Germinal center (tissue), 1 donor: Measurements from ENCODE around the gene CLPTM1L.
"Not testable (repeated sequence)": the region's sequence is repeated elsewhere in the genome, so short reads cannot be mapped to it uniquely, and the experiment has no call there.

Source experiments
- DNase-seq: peaks from one replicate; pipeline ENCODE4 v3.0.0; 2012; ENCODE audit warnings: mixed read lengths, low spot score

Gene CLPTM1L

GRCh38 chr5:1312993-1313833 lies 31.7 kb downstream of the CLPTM1L start:
- DNase-seq: peak; percentile 48

DNA sequence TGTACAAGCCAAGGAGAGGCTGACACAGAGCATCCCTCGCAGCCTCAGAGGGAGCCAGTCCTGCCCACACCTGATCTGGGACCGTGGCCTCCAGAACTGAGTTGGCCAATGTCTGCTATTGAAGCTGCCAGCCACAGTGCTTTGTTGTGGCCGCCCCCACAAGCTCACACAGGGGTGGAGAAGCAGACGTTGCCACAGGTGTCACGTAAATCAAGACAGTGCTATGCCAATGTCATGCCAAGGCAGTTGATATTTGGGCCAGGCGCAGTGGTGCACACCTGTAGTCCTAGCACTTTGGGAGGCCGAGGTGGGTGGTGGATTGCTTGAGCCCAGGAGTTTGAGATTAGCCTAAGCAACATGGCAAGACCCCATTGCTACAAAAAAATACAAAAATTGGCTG lies 32.7 kb downstream of the CLPTM1L start:
- DNase-seq: no peak

DNA sequence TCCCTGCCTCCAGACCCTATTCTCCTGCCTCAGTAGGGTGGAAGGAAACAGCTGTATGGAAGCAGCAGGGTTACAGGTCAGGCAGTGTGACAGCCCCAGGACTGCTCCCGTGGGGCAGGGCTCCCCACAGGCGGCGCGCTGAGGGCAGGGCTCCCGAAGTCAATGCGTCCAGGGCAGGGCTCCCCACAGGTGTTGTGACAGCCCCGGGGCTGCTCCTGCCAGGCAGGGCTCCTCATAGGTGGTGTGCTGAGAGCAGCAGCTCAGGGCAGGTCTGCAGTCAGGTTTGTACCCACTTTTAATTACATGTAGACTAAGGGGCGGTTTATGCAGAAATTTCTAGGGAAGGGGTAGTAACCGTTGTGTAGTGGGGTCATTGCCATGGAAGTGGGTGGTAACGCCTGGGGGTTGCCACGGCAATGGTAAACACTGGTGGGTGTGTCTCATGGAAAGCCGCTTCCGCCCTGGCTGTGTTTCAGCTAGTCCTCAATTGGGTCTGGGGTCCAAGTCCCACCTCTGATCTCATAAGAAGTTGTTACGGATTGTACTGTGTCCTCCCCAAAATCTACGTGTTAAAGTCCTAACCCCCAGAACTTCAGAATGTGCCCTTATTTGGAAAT lies 33.4 kb downstream of the CLPTM1L start:
- no peak for DNase-seq

DNA sequence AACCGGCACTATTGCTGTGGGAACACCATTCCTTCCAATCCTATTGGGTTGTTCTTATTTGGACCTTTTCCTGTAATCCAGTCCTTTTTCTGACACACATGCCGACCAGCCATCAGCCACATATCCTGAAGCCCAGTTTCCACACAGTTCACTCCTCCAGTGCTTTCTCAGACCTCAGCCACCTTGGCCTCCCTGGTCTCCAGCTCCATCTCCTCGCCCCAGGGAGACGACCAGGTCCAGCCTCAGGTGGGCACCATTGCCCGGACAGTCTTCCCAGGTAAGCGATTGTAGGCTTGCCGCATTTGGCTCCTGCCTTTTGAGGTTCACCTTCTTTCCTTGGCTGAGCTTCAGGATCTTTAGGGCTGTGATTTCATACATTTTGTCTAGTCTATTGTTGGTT lies 34.8 kb downstream of the CLPTM1L start:
- DNase-seq: no peak

GRCh38 chr5:1304033-1304432 lies 40.9 kb downstream of the CLPTM1L start:
- no peak for DNase-seq

- DNase-seq: no peak
Observed at GRCh38 chr5:1302258-1302657, 42.6 kb downstream of the CLPTM1L start.

DNA sequence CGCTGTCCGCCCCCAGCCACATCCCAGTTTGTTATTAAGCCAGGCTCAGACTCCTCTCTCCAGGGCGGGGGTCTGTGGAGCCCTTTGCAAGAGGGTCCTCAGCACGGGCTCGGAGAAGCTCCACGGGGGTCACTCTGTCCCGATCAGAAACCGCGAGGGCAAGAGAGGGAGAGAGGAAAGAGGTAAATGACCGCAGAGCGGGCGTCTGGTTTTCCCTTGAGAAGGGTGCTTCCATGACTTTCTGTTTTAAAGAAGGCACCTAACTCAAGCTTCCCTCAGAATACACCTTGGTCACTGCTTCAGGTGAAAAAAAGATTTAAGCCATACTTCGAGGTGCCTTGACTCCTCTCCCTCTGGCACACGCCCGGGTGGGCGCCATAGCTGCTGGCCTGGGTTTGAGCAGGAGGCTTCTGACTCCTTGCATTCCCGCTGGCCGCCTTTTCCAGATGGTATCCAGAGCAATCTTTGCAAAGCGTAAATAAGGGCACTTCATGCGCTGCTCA lies 44.3 kb downstream of the CLPTM1L start:
- DNase-seq: no peak

GRCh38 chr5:1299961-1300360 lies 44.9 kb downstream of the CLPTM1L start:
- no peak for DNase-seq

DNA sequence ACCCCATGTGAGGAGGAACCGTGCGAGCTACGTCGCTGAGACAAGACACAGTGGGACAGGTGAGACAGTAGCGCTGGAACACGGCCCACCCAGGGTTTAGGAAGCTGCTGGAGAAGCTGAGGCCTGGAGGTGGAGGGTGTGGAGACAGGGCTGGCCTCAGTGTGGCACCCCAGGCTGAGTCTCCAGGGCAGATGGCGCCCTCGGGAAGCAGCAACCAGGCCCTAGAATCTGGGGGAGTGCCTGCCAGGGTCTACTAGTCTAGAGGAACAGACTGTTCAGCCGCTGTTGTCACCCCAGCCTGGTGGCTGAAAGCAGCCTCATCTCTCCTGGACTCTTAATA lies 45.4 kb downstream of the CLPTM1L start:
- DNase-seq: no peak

DNA sequence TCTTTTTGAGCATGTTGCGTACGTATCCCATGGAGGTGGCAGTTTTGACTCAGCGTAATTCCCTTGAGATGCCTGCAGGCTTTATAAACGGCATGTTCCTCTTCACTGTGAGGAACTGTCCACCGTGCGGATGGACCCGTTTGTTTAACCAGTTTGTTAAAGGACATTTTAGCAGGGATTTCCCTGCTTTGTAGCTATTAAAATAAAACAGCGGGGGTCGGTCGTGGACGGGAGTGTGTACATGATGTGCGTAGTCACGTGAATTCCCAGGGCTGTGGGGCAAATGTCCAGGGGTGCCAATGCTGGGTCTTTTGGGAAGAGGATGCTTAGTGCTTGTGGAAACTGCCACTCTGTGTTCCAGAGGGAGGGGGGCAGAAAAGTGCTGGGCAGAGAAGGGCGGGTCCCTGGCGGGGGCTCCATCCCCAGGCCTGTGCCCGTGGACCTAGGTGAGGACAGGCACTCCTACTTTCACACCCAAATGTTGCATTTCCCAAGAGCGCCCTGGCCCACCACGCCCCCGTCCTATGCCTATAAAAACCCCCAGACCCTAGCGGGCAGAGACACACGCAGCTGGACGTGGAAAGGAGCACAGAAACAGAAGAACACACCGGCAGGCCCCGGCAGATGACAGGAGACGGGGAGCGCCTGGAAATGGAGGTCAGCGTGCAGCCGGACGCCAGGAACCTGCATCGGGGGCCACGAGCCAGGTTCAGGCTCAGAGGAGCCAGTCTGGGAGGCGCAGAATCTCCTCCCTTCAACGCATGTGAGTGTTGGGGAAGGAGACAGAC lies 46.0 kb downstream of the CLPTM1L start:
- no peak for DNase-seq

- no peak for DNase-seq
Observed at GRCh38 chr5:1298067-1298551, 46.8 kb downstream of the CLPTM1L start.

DNA sequence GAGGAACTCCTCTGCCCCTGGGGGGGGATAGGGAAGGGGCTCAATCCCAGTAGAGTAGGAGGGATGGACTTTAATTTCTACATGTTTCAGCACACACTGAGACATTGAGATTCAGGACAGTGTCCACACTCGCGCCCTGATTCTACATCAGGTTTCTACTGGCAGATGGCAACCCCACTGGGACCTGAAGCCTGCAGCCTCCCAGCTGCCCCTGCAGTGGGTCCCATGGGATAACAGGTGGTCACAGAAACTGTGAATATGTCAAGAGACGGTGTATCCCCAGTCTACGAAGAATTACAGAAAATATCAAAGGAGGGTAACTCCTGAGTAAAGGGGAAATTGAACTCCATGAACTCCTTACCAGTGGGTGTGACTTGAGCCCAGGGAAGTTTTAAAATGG lies 47.7 kb downstream of the CLPTM1L start:
- peak; percentile 61 for DNase-seq

DNA sequence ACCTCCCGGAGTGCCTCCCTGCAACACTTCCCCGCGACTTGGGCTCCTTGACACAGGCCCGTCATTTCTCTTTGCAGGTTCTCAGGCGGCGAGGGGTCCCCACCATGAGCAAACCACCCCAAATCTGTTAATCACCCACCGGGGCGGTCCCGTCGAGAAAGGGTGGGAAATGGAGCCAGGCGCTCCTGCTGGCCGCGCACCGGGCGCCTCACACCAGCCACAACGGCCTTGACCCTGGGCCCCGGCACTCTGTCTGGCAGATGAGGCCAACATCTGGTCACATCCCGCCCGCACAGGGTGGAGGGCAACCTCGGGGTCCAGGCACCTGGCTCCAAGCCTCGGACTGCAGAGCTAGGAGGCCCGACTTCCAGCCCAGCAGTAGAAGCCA lies 49.3 kb downstream of the CLPTM1L start:
- DNase-seq: no peak

DNA sequence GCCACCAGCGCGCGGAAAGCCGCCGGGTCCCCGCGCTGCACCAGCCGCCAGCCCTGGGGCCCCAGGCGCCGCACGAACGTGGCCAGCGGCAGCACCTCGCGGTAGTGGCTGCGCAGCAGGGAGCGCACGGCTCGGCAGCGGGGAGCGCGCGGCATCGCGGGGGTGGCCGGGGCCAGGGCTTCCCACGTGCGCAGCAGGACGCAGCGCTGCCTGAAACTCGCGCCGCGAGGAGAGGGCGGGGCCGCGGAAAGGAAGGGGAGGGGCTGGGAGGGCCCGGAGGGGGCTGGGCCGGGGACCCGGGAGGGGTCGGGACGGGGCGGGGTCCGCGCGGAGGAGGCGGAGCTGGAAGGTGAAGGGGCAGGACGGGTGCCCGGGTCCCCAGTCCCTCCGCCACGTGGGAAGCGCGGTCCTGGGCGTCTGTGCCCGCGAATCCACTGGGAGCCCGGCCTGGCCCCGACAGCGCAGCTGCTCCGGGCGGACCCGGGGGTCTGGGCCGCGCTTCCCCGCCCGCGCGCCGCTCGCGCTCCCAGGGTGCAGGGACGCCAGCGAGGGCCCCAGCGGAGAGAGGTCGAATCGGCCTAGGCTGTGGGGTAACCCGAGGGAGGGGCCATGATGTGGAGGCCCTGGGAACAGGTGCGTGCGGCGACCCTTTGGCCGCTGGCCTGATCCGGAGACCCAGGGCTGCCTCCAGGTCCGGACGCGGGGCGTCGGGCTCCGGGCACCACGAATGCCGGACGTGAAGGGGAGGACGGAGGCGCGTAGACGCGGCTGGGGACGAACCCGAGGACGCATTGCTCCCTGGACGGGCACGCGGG lies 49.9 kb downstream of the CLPTM1L start, which contains the start of gene TERT:
TSS of gene TERT (minus strand) at position 234 of the 815 bp plus-strand sequence. CDS start at position 155, 79 bp downstream.
- peak; percentile 86 for DNase-seq

GRCh38 chr5:1294206-1294834 lies 50.6 kb downstream of the CLPTM1L start:
- DNase-seq: no peak

- no peak for DNase-seq
Observed at GRCh38 chr5:1293416-1294205, 51.3 kb downstream of the CLPTM1L start.

- no peak for DNase-seq
Observed at GRCh38 chr5:1292846-1293415, 52.0 kb downstream of the CLPTM1L start.

GRCh38 chr5:1292139-1292538 lies 52.8 kb downstream of the CLPTM1L start:
- no peak for DNase-seq

GRCh38 chr5:1291611-1292080 lies 53.3 kb downstream of the CLPTM1L start:
- no peak for DNase-seq

GRCh38 chr5:1290956-1291355 lies 53.9 kb downstream of the CLPTM1L start:
- DNase-seq: not testable (repeated sequence)
